Measurements from ENCODE around the gene YWHAG. TPM values are rescaled to one million over a fixed set of nuclear protein-coding genes. Genes with fewer than 3 reads are reported as not detected.

Gene YWHAG
- total RNA-seq, 1 donor from 2014 or later, result 200 TPM

DNA sequence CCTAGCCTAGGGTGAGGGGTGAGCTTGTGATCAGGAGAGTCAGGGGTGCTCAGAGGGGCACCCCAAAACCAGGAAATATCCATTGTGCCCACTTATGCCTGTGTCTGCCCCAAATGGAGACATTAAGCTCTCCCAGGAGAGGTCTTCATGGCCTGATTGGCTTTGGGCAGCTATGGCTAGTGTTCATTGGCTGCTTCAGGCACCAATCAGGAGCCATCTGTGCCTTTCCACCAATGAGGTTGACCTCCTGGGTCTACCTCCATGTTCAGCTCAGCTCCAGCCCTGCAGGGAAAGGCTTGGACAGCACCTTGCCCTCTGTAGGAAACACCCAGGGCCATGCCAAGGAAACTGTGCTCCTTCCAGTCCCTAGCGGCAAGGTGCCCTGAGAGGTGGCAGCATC lies 80.3 kb downstream of the YWHAG start:
- no peak for DNase-seq (ENCODE audit: low read depth, low spot score)

More for the DNA sequence above, 80.3 kb downstream of the YWHAG start:
- peaks cover 83% of the 10 kb centered on the region for H3K27me3 Mint-ChIP-seq (ENCODE audit: low read depth)
- H3K4me1 Mint-ChIP-seq, result peaks cover 13% of the 10 kb centered on the region
- H3K36me3 Mint-ChIP-seq (ENCODE audit: low read depth), result no peaks in the 10 kb centered on the region
- no peak overlapping the region for H3K4me3 Mint-ChIP-seq
- no peaks in the 10 kb centered on the region for H3K9me3 Mint-ChIP-seq
- TF ChIP-seq, protein P1, sequence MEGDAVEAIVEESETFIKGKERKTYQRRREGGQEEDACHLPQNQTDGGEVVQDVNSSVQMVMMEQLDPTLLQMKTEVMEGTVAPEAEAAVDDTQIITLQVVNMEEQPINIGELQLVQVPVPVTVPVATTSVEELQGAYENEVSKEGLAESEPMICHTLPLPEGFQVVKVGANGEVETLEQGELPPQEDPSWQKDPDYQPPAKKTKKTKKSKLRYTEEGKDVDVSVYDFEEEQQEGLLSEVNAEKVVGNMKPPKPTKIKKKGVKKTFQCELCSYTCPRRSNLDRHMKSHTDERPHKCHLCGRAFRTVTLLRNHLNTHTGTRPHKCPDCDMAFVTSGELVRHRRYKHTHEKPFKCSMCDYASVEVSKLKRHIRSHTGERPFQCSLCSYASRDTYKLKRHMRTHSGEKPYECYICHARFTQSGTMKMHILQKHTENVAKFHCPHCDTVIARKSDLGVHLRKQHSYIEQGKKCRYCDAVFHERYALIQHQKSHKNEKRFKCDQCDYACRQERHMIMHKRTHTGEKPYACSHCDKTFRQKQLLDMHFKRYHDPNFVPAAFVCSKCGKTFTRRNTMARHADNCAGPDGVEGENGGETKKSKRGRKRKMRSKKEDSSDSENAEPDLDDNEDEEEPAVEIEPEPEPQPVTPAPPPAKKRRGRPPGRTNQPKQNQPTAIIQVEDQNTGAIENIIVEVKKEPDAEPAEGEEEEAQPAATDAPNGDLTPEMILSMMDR (conservative IDR thresholded peaks at IDR 0.05), result no peak
- H3K27ac Mint-ChIP-seq (ENCODE audit: unreplicated experiment), result no peak overlapping the region

Other genes with a start within 250 kb of the YWHAG start
- 4.6 and 4.9 TPM in 2 replicates for gene SRRM3, start 157.1 kb downstream of the YWHAG start, total RNA-seq
- gene HSPB1, start 56.3 kb downstream of the YWHAG start, total RNA-seq, result 57.1 and 67.2 TPM in 2 replicates
- gene SSC4D, start 50.7 kb upstream of the YWHAG start, total RNA-seq, result 1.0 and 1.1 TPM in 2 replicates
- 0.49 TPM in 1 of 2 replicates, not detected in the other for gene ZP3, start 66.0 kb upstream of the YWHAG start, total RNA-seq
- 23.7 and 24.2 TPM in 2 replicates for gene DTX2, start 102.7 kb upstream of the YWHAG start, total RNA-seq
- 0.77 TPM in 1 of 2 replicates, not detected in the other for gene UPK3B, start 151.6 kb upstream of the YWHAG start, total RNA-seq
- 0.35 TPM in 1 of 2 replicates, not detected in the other for gene SPDYE16, start 184.3 kb upstream of the YWHAG start, total RNA-seq